AG04449 (cell line): ENCODE results near the gene NDUFS5.
A peak's percentile ranks its signal among the peaks of the same experiment; 100 is the strongest.
"Not testable (repeated sequence)": the region's sequence is repeated elsewhere in the genome, so short reads cannot be mapped to it uniquely, and the experiment has no call there.

ENCODE experiments used
- CTCF ChIA-PET: fragments of 350-600 bp; formaldehyde crosslinking; extraction: SDS; loops from one replicate; lab custom pipeline; 2021; ENCODE audit warnings: antibody characterized with exemption; lab: Yijun Ruan, JAX
- POLR2A ChIA-PET: fragments of 400-600, 350-600 bp; formaldehyde crosslinking; extraction: SDS; loops from one replicate; lab custom pipeline; 2020; ENCODE audit warnings: antibody characterized with exemption, inconsistent platforms; lab: Yijun Ruan, JAX
- DNase-seq: peaks from one replicate; pipeline ENCODE4 v3.0.0-alpha.2; 2010; ENCODE audit warnings: low read depth, low spot score
- H3K4me3 ChIP-seq: 2 replicates; pipeline ENCODE4 v1.5.1; 2011; ENCODE audit warnings: low read depth, mild to moderate bottlenecking, control low read depth, low read length
- TF ChIP-seq, protein P1 (sequence below): IDR thresholded peaks from one replicate; pipeline ENCODE4 v1.5.1; 2011; ENCODE audit warnings: mild to moderate bottlenecking, moderate library complexity, low read length, control low read depth, inconsistent platforms; ENCODE audit not compliant: insufficient read depth; ENCODE audit errors: missing control alignments

NDUFS5 gene

DNA sequence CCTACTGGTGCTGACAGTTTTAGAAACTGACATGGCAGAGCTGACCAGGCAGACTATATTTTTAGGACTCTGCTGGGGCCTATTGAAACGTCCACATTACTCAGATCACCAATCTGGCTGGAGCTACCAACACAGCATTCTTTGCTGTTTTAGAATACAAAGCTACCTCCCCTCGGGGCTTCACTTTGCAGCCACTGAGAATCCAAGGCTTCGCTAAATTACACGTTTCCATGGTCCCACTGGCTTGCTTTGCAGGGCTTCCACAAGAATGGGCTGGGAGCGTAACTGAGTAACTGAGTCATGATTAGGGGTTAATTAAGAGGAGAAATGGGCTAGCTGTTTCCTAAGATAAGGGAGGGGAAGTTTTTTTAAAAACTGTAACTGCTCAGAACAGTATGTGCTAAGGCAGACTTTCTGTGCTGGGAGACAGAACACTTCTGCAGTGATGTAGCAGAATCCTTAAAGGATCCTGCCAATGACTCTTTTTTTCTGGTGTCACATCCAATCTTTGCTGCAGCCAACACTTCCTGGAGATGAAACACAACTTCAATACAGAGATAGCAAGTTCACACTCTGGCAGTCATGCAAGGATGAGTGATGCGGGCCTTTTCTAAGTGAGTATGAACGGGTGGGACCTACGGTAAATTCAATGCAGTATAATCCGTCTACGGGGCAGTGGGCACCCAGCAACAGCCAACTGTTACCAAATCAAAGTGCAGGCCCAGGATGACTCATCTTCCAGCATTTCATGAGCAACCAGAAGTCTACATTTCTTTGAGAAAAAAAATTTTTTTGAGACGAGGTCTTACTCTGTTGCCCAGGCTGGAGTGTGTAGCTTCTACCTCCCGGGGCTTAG lies 21.5 kb downstream of the NDUFS5 start:
- CTCF ChIA-PET, result interaction anchor here (0.6 to 1.1 kb wide), 6 partner anchors 11 to 166 kb away, joined by 3 to 6 read pairs (median 3); partner anchors contain the start of gene GJA9
- no peak overlapping the region for H3K4me3 ChIP-seq
- DNase-seq, result peak; percentile 60
- TF ChIP-seq, protein P1, sequence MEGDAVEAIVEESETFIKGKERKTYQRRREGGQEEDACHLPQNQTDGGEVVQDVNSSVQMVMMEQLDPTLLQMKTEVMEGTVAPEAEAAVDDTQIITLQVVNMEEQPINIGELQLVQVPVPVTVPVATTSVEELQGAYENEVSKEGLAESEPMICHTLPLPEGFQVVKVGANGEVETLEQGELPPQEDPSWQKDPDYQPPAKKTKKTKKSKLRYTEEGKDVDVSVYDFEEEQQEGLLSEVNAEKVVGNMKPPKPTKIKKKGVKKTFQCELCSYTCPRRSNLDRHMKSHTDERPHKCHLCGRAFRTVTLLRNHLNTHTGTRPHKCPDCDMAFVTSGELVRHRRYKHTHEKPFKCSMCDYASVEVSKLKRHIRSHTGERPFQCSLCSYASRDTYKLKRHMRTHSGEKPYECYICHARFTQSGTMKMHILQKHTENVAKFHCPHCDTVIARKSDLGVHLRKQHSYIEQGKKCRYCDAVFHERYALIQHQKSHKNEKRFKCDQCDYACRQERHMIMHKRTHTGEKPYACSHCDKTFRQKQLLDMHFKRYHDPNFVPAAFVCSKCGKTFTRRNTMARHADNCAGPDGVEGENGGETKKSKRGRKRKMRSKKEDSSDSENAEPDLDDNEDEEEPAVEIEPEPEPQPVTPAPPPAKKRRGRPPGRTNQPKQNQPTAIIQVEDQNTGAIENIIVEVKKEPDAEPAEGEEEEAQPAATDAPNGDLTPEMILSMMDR, result no peak
- POLR2A ChIA-PET, result interaction anchor here (2.6 kb wide), 1 partner anchor 21 kb away, joined by 9 read pairs; the partner anchor contains the start of gene NDUFS5

- H3K4me3 ChIP-seq, result no peak overlapping the region
- TF ChIP-seq, protein P1, result no peak
- CTCF ChIA-PET, result no interaction called here
- POLR2A ChIA-PET, result interaction anchor here (2.6 kb wide), 1 partner anchor 23 kb away, joined by 9 read pairs; the partner anchor contains the start of gene NDUFS5
- DNase-seq, result no peak
Observed at GRCh38 chr1:39048745-39049370, 22.7 kb downstream of the NDUFS5 start.

DNA sequence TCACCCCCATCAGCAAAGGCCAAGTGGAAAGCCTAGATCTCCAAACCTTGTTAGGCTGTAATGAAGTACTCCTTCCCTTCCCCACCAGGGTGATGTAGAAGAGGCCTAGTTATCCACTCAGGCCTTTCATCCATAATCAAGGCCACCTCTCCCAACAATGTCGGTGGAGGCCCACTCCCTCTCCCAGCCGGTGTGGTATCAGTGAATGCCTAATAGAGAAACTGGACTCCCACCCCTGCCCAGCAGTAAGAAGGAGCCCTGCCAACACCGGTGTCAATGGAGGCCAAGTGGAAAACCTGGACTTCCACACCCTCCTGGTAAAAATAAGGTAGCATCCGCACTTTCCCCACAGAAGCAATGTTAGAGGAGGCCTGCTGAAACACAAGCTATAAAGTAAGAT lies 23.9 kb downstream of the NDUFS5 start:
- ChIA-PET CTCF (no interaction called here), POLR2A (no interaction called here)
- TF ChIP-seq, protein P1, result no peak
- H3K4me3 ChIP-seq, result no peak overlapping the region
- DNase-seq, result no peak

DNA sequence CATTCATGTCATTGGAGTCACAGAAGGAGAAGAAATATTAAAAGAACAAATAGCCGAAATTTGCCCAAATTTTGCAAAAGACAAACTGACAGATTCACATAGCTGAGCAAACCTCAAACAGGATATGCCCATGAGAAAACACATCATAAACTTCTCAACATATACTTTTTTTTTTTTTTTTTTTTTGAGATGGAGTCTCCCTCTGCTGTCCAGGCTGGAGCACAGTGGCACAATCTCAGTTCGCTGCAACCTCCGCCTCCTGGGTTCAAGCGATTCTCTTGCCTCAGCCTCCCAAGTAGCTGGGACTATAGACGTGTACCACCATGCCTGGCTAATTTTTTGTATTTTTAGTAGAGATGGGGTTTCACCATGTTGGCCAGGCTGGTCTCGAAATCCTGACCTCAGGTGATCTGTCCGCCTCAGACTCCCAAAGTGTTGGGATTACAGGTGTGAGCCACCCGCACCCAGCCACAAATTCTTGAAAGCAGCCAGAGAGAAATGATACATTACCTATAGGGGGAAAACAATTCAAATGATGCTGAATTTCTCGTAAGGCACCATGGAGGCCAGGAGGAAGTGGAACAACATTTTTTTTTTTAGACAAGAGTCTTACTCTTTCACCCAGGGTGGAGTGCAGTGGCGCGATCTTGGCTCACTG lies 25.2 kb downstream of the NDUFS5 start:
- CTCF ChIA-PET, result interaction anchor here (0.7 kb wide), 1 partner anchor 14 kb away, joined by 3 read pairs; no protein-coding TSS in a partner anchor
- POLR2A ChIA-PET, DNase-seq, H3K4me3 ChIP-seq: not testable (repeated sequence)

GRCh38 chr1:39051956-39052355 lies 25.8 kb downstream of the NDUFS5 start:
- POLR2A ChIA-PET, result no interaction called here
- DNase-seq, result no peak
- CTCF ChIA-PET, result interaction anchor here (0.7 kb wide), 1 partner anchor 14 kb away, joined by 3 read pairs; no protein-coding TSS in a partner anchor
- H3K4me3 ChIP-seq, result no peak overlapping the region
- TF ChIP-seq, protein P1, result no peak

- DNase-seq, POLR2A ChIA-PET, CTCF ChIA-PET, H3K4me3 ChIP-seq: not testable (repeated sequence)
Observed at GRCh38 chr1:39055213-39055710, 29.1 kb downstream of the NDUFS5 start.

- CTCF ChIA-PET, DNase-seq, H3K4me3 ChIP-seq: not testable (repeated sequence)
- POLR2A ChIA-PET, result interaction anchor here (0.5 kb wide), 1 partner anchor 15 kb away, joined by 3 read pairs; no protein-coding TSS in a partner anchor
Observed at GRCh38 chr1:39061516-39061915, 35.4 kb downstream of the NDUFS5 start.
